Endodermal cell (in vitro differentiated cells): ENCODE measurements around the gene ZNF627. TPM values are rescaled to one million over a fixed set of nuclear protein-coding genes. Genes with fewer than 3 reads are reported as not detected.

Source experiments
- DNase-seq: peaks from one replicate; pipeline ENCODE4 v3.0.0-alpha.2; 2017
- H3K27ac ChIP-seq: 2 replicates; pipeline ENCODE4 v1.5.1; 2013; ENCODE audit warnings: mild to moderate bottlenecking, low read depth, low read length, moderate library complexity
- H3K27me3 ChIP-seq: 2 replicates; pipeline ENCODE4 v1.6.1; 2013; ENCODE audit warnings: mild to moderate bottlenecking, low read length, moderate library complexity; ENCODE audit not compliant: insufficient read depth, control insufficient read depth, poor library complexity, severe bottlenecking
- H3K36me3 ChIP-seq: 2 replicates; pipeline ENCODE4 v1.7.0; 2013; ENCODE audit warnings: mild to moderate bottlenecking, low read length, moderate library complexity; ENCODE audit not compliant: control insufficient read depth, insufficient read depth
- H3K4me1 ChIP-seq: one replicate; pipeline ENCODE4 v1.7.0; 2013; ENCODE audit warnings: low read length; ENCODE audit not compliant: control insufficient read depth, insufficient read depth
- H3K4me3 ChIP-seq: 2 replicates; pipeline ENCODE4 v1.5.1; 2013; ENCODE audit warnings: mild to moderate bottlenecking, low read length, moderate library complexity
- H3K9ac ChIP-seq: 2 replicates; pipeline ENCODE4 v1.6.1; 2013; ENCODE audit warnings: mild to moderate bottlenecking, low read length, moderate library complexity; ENCODE audit not compliant: poor library complexity, severe bottlenecking; ENCODE audit errors: extremely low read depth
- H3K9me3 ChIP-seq: 2 replicates; pipeline ENCODE4 v1.6.1; 2013; ENCODE audit warnings: mild to moderate bottlenecking, low read length, moderate library complexity; ENCODE audit not compliant: control insufficient read depth
- H3K27ac Mint-ChIP-seq: 2 replicates; pipeline ENCODE4 v1.8.0; 2020; ENCODE audit warnings: mixed read lengths
- H3K27me3 Mint-ChIP-seq: 2 replicates; pipeline ENCODE4 v1.8.0; 2021; ENCODE audit warnings: mild to moderate bottlenecking, mixed read lengths; ENCODE audit not compliant: insufficient read depth
- H3K36me3 Mint-ChIP-seq: 2 replicates; pipeline ENCODE4 v1.8.0; 2020; ENCODE audit warnings: low read depth, mixed read lengths
- H3K4me1 Mint-ChIP-seq: 2 replicates; pipeline ENCODE4 v1.8.0; 2020; ENCODE audit warnings: mixed read lengths
- H3K4me3 Mint-ChIP-seq: 2 replicates; pipeline ENCODE4 v1.8.0; 2020; ENCODE audit warnings: mild to moderate bottlenecking, moderate library complexity, mixed read lengths
- H3K9me3 Mint-ChIP-seq: 2 replicates; pipeline ENCODE4 v1.8.0; 2020; ENCODE audit warnings: mild to moderate bottlenecking, mixed read lengths
- CTCF ChIP-seq: fragments of 200-600 bp; sonication (generic); conservative IDR thresholded peaks from 2 replicates; pipeline ENCODE4 v1.5.0; 2021; ENCODE audit warnings: antibody characterized with exemption, mild to moderate bottlenecking
- WGBS, 2 experiments: methylation state at CpG; one replicate each; pipeline versions ENCODE4 v1.1.5 to v1.1.7; 2013; ENCODE audit warnings: missing lambda C conversion rate in 2 of 2, mixed read lengths in 1 of 2; ENCODE audit not compliant: insufficient coverage in 1 of 2, insufficient read length in 1 of 2; 5-methylcytosine and 5-hydroxymethylcytosine counted together
- total RNA-seq, 2 donors: library from RNA; stranded (reverse); fragmentation: NEBNext Ultra II Directional in 1 of 2; extraction: Animal tissue kit (Norgen Biotek cat#: 25700) in 1 of 2; gene quantifications; 2 replicates in 1 of 2; 3 replicates in 1 of 2; pipeline ENCODE4 v1.2.1, GENCODE V29; 2021

The ZNF627 gene
- total RNA-seq, 2 donors from 2014 or later: 22.0 to 30.5 TPM

- H3K27me3 ChIP-seq: no peaks in the 10 kb centered on the region
- Mint-ChIP-seq H3K4me1 (no peaks in the 10 kb centered on the region), H3K27me3 (no peaks in the 10 kb centered on the region), H3K4me3 (no peak overlapping the region), H3K27ac (no peak overlapping the region), H3K36me3 (peaks cover 77% of the 10 kb centered on the region), H3K9me3 (peaks cover 90% of the 10 kb centered on the region)
- H3K36me3 ChIP-seq: peaks cover 64% of the 10 kb centered on the region
- H3K9me3 ChIP-seq: peaks cover 83% of the 10 kb centered on the region
- DNase-seq: no peak
- TF ChIP-seq CTCF: no peak
- peak overlapping the region; percentile 59 for H3K4me3 ChIP-seq
- H3K9ac ChIP-seq: no peak overlapping the region
- H3K27ac ChIP-seq: no peak overlapping the region
- 96 to 100% methylated on average over 2 of the region's 2 CpGs for WGBS, 2 experiments
- no peaks in the 10 kb centered on the region for H3K4me1 ChIP-seq
These were observed 54.8 kb downstream of the ZNF627 start for GRCh38 chr19:11652056-11652455.

- TF ChIP-seq CTCF: no peak
- Histone ChIP-seq H3K9ac (no peak overlapping the region), H3K36me3 (peaks cover 64% of the 10 kb centered on the region), H3K27me3 (no peaks in the 10 kb centered on the region), H3K4me3 (peak overlapping the region; percentile 59), H3K27ac (no peak overlapping the region), H3K9me3 (peaks cover 88% of the 10 kb centered on the region), H3K4me1 (peaks cover 1% of the 10 kb centered on the region)
- DNase-seq: no peak
- Mint-ChIP-seq H3K27me3 (no peaks in the 10 kb centered on the region), H3K4me3 (no peak overlapping the region), H3K27ac (no peak overlapping the region), H3K36me3 (peaks cover 77% of the 10 kb centered on the region), H3K9me3 (peaks cover 94% of the 10 kb centered on the region), H3K4me1 (no peaks in the 10 kb centered on the region)
- WGBS, 2 experiments: 94 to 100% methylated on average over 4 to 6 of the region's 6 CpGs
These were observed 55.2 kb downstream of the ZNF627 start for GRCh38 chr19:11652492-11652891.

GRCh38 chr19:11656535-11656934 is 59.3 kb downstream of the ZNF627 start:
- TF ChIP-seq CTCF: no peak
- peaks cover 2% of the 10 kb centered on the region for H3K4me1 ChIP-seq

More at GRCh38 chr19:11656535-11656934, 59.3 kb downstream of the ZNF627 start:
- peaks cover 74% of the 10 kb centered on the region for H3K9me3 Mint-ChIP-seq
- Histone ChIP-seq H3K27me3 (no peaks in the 10 kb centered on the region), H3K9ac (no peak overlapping the region), H3K9me3 (peaks cover 67% of the 10 kb centered on the region), H3K4me3 (peak overlapping the region; percentile 19), H3K27ac (no peak overlapping the region), H3K36me3 (peaks cover 45% of the 10 kb centered on the region)
- DNase-seq: no peak
- H3K4me1 Mint-ChIP-seq: no peaks in the 10 kb centered on the region
- WGBS, 2 experiments: 67 to 90% methylated on average over 1 to 3 of the region's 3 CpGs
- H3K4me3 Mint-ChIP-seq: no peak overlapping the region
- H3K27ac Mint-ChIP-seq: no peak overlapping the region
- peaks cover 46% of the 10 kb centered on the region for H3K36me3 Mint-ChIP-seq
- H3K27me3 Mint-ChIP-seq: no peaks in the 10 kb centered on the region
